ENCODE results near the gene MAPK1. TPM values are rescaled to one million over a fixed set of nuclear protein-coding genes. Genes with fewer than 3 reads are reported as not detected.
"Not testable (repeated sequence)": the region's sequence is repeated elsewhere in the genome, so short reads cannot be mapped to it uniquely, and the experiment has no call there.

Gene MAPK1
- total RNA-seq, 3 donors from 2014 or later, result 126 to 131 (median 127) TPM

GRCh38 chr22:21881841-21882753, 14.7 kb upstream of the MAPK1 start:
- intact Hi-C loops (cut with DNase I, micrococcal nuclease), result no loop called here
- no peak overlapping the region for H3K4me3 ChIP-seq
- no peak for ATAC-seq
- H3K4me1 ChIP-seq (ENCODE audit: low read depth), result no peaks in the 10 kb centered on the region
- H3K9me3 ChIP-seq, result no peaks in the 10 kb centered on the region
- no peak for TF ChIP-seq CTCF (IDR thresholded peaks at IDR 0.05)
- H3K36me3 ChIP-seq (ENCODE audit: low read depth), result no peaks in the 10 kb centered on the region
- no peak for DNase-seq

- TF ChIP-seq CTCF (IDR thresholded peaks at IDR 0.05), result no peak
- Histone ChIP-seq H3K36me3 (ENCODE audit: low read depth) (no peaks in the 10 kb centered on the region), H3K4me1 (ENCODE audit: low read depth) (no peaks in the 10 kb centered on the region), H3K9me3 (no peaks in the 10 kb centered on the region), H3K4me3 (no peak overlapping the region)
- intact Hi-C loops (cut with DNase I, micrococcal nuclease), result no loop called here
- DNase-seq, result no peak
- ATAC-seq, result no peak
These were observed 9.2 kb upstream of the MAPK1 start for GRCh38 chr22:21876486-21877176.

GRCh38 chr22:21874953-21875352, 7.5 kb upstream of the MAPK1 start:
- H3K4me1 ChIP-seq (ENCODE audit: low read depth); H3K9me3 ChIP-seq; ATAC-seq; DNase-seq; H3K36me3 ChIP-seq (ENCODE audit: low read depth); H3K4me3 ChIP-seq; intact Hi-C loops (cut with DNase I, micrococcal nuclease): not testable (repeated sequence)

- DNase-seq (no peak), ATAC-seq (no peak)
- H3K36me3 ChIP-seq (ENCODE audit: low read depth), result no peaks in the 10 kb centered on the region
- intact Hi-C loops (cut with DNase I, micrococcal nuclease), result no loop called here
- no peaks in the 10 kb centered on the region for H3K4me1 ChIP-seq (ENCODE audit: low read depth)
- no peak overlapping the region for H3K4me3 ChIP-seq
- H3K9me3 ChIP-seq, result no peaks in the 10 kb centered on the region
- no peak for TF ChIP-seq CTCF (IDR thresholded peaks at IDR 0.05)
These were observed 6.2 kb upstream of the MAPK1 start for GRCh38 chr22:21873619-21874018.

GRCh38 chr22:21872741-21873140, 5.3 kb upstream of the MAPK1 start:
- H3K9me3 ChIP-seq; H3K36me3 ChIP-seq (ENCODE audit: low read depth); H3K4me3 ChIP-seq; intact Hi-C loops (cut with DNase I, micrococcal nuclease); DNase-seq; H3K4me1 ChIP-seq (ENCODE audit: low read depth); ATAC-seq: not testable (repeated sequence)

GRCh38 chr22:21868651-21869050, 1.2 kb upstream of the MAPK1 start:
- Histone ChIP-seq H3K4me1 (ENCODE audit: low read depth) (peaks cover 22% of the 10 kb centered on the region), H3K9me3 (no peaks in the 10 kb centered on the region), H3K4me3 (no peak overlapping the region), H3K36me3 (ENCODE audit: low read depth) (no peaks in the 10 kb centered on the region)
- ATAC-seq (no peak), DNase-seq (no peak)
- TF ChIP-seq CTCF (IDR thresholded peaks at IDR 0.05), result no peak
- intact Hi-C loops (cut with DNase I, micrococcal nuclease), result no loop called here
